ENCODE results near the gene RAB7B.

GRCh38 chr1:205928317-205928716, 74.9 kb downstream of the RAB7B start:
- TF ChIP-seq CTCF (IDR thresholded peaks at IDR 0.05; ENCODE audit: low read depth, low read length, poor library complexity, severe bottlenecking) (no peak), EZH2phosphoT487 (IDR thresholded peaks at IDR 0.05; ENCODE audit: borderline replicate concordance, low read length) (no peak)
